Stimulated activated CD4-positive, alpha-beta T cell treated with anti-CD3 and anti-CD28 coated beads, TNF-alpha, amount 100 ng/mL, for 4 hours (primary cell): ENCODE measurements around the gene SLC9A2.

ENCODE experiments used
- DNase-seq, 3 experiments: peaks; one replicate each; pipeline ENCODE4 v3.0.0-alpha.2; 2020; ENCODE audit warnings: low read depth in 3 of 3

Gene SLC9A2

GRCh38 chr2:102618452-102619413 is 620 bp upstream of the SLC9A2 start:
- peak in 1 of 3 experiments; percentile 9 for DNase-seq

GRCh38 chr2:102620332-102620731 is 979 bp downstream of the SLC9A2 start:
- DNase-seq: no peak

GRCh38 chr2:102621630-102622029 is 2.3 kb downstream of the SLC9A2 start:
- DNase-seq: no peak

GRCh38 chr2:102622646-102623045 is 3.3 kb downstream of the SLC9A2 start:
- DNase-seq: no peak

GRCh38 chr2:102630458-102630857 is 11.1 kb downstream of the SLC9A2 start:
- no peak for DNase-seq

- DNase-seq: no peak
Measured at GRCh38 chr2:102632380-102633175, 13.2 kb downstream of the SLC9A2 start.

- no peak for DNase-seq
Measured at GRCh38 chr2:102634831-102635241, 15.5 kb downstream of the SLC9A2 start.

- no peak for DNase-seq
Measured at GRCh38 chr2:102635317-102635716, 16.0 kb downstream of the SLC9A2 start.

- no peak for DNase-seq
Measured at GRCh38 chr2:102636283-102636907, 17.0 kb downstream of the SLC9A2 start.

- DNase-seq: no peak
Measured at GRCh38 chr2:102637358-102637757, 18.0 kb downstream of the SLC9A2 start.

- DNase-seq: no peak
Measured at GRCh38 chr2:102639429-102639828, 20.1 kb downstream of the SLC9A2 start.

- DNase-seq: no peak
Measured at GRCh38 chr2:102652126-102652525, 32.8 kb downstream of the SLC9A2 start.

- DNase-seq: no peak
Measured at GRCh38 chr2:102657770-102658169, 38.4 kb downstream of the SLC9A2 start.

- DNase-seq: no peak
Measured at GRCh38 chr2:102660070-102660469, 40.7 kb downstream of the SLC9A2 start.

- DNase-seq: no peak
Measured at GRCh38 chr2:102660574-102660973, 41.2 kb downstream of the SLC9A2 start.

GRCh38 chr2:102661846-102662245 is 42.5 kb downstream of the SLC9A2 start:
- no peak for DNase-seq

- DNase-seq: no peak
Measured at GRCh38 chr2:102662833-102663232, 43.5 kb downstream of the SLC9A2 start.

- DNase-seq: no peak
Measured at GRCh38 chr2:102663381-102663780, 44.0 kb downstream of the SLC9A2 start.

- peak in 2 of 3 experiments; percentile 29 to 34 for DNase-seq
Measured at GRCh38 chr2:102664471-102664909, 45.1 kb downstream of the SLC9A2 start.

GRCh38 chr2:102667072-102667471 is 47.7 kb downstream of the SLC9A2 start:
- DNase-seq: no peak

GRCh38 chr2:102668171-102668570 is 48.8 kb downstream of the SLC9A2 start:
- no peak for DNase-seq

- DNase-seq: no peak
Measured at GRCh38 chr2:102669401-102669800, 50.0 kb downstream of the SLC9A2 start.
